H1 (cell line): ENCODE results near the gene DOCK8. TPM values are rescaled to one million over a fixed set of nuclear protein-coding genes. Genes with fewer than 3 reads are reported as not detected.

Source experiments
- CTCF ChIA-PET: fragments of 300-600 bp; sonication (Branson Sonifier 250); formaldehyde crosslinking; loops from one replicate; lab custom pipeline; 2021; ENCODE audit not compliant: partially characterized antibody; lab: Charles Lee
- POLR2A ChIA-PET: fragments of 300-600 bp; sonication (Branson Sonifier 250); formaldehyde crosslinking; loops from one replicate; lab custom pipeline; 2021; ENCODE audit warnings: inconsistent platforms; ENCODE audit not compliant: partially characterized antibody; lab: Charles Lee
- DNase-seq, 2 experiments: peaks; one replicate each; pipeline versions ENCODE4 v3.0.0 to v3.0.0-alpha.2; 2010 to 2022; ENCODE audit warnings: low spot score in 2 of 2, low read depth in 1 of 2, mixed read lengths in 1 of 2
- FAIRE-seq: peaks from 2 replicates; lab custom pipeline; 2011; peaks lifted over from hg19 to GRCh38; lab: Jason Lieb, UNC
- H2AFZ ChIP-seq: 2 replicates; pipeline ENCODE4 v1.8.1; 2012; ENCODE audit warnings: low read length, inconsistent platforms
- H2AK5ac ChIP-seq: 2 replicates; pipeline ENCODE4 v1.6.1; 2013; ENCODE audit warnings: low read depth, low read length
- H2BK120ac ChIP-seq: replicated peaks from 2 replicates; pipeline ENCODE3; 2013; ENCODE audit warnings: low read depth, low read length, inconsistent platforms
- H2BK12ac ChIP-seq: 2 replicates; pipeline ENCODE4 v1.6.1; 2013; ENCODE audit warnings: low read depth, low read length
- H2BK15ac ChIP-seq: 2 replicates; pipeline ENCODE4 v1.6.1; 2013; ENCODE audit warnings: low read length
- H2BK20ac ChIP-seq: 2 replicates; pipeline ENCODE4 v1.6.1; 2013; ENCODE audit warnings: low read length
- H2BK5ac ChIP-seq: 2 replicates; pipeline ENCODE4 v1.6.1; 2013; ENCODE audit warnings: low read depth, low read length
- H3K14ac ChIP-seq: 2 replicates; pipeline ENCODE4 v1.6.1; 2013; ENCODE audit warnings: inconsistent platforms; ENCODE audit not compliant: insufficient read length
- H3K18ac ChIP-seq: 2 replicates; pipeline ENCODE4 v1.6.1; 2013; ENCODE audit warnings: low read length; ENCODE audit errors: extremely low read depth
- H3K23ac ChIP-seq: 2 replicates; pipeline ENCODE4 v1.6.1; 2013; ENCODE audit warnings: inconsistent platforms; ENCODE audit not compliant: insufficient read length
- H3K23me2 ChIP-seq: 2 replicates; pipeline ENCODE4 v1.6.1; 2013; ENCODE audit warnings: low read depth, low read length
- H3K27ac ChIP-seq: 2 replicates; pipeline ENCODE4 v1.6.1; 2011; ENCODE audit warnings: low read depth, low read length, inconsistent platforms
- H3K27me3 ChIP-seq, 4 experiments: replicated peaks in 1 of 4; 1 replicate in 1 of 4; 2 replicates in 3 of 4; pipeline versions ENCODE4 v1.6.1 to v1.8.1; 2011 to 2013; ENCODE audit warnings: low read length in 3 of 4, mild to moderate bottlenecking in 3 of 4, inconsistent platforms in 2 of 4, mixed read lengths in 2 of 4, moderate library complexity in 1 of 4; ENCODE audit not compliant: control insufficient read depth in 3 of 4, insufficient read depth in 3 of 4; ENCODE audit errors: extremely low read depth in 1 of 4
- H3K36me3 ChIP-seq, 4 experiments: 2 replicates each; pipeline versions ENCODE4 v1.6.1 to v1.8.1; 2011 to 2013; ENCODE audit warnings: mild to moderate bottlenecking in 4 of 4, low read length in 3 of 4, moderate library complexity in 2 of 4, control low read depth in 1 of 4, inconsistent platforms in 1 of 4; ENCODE audit not compliant: insufficient read depth in 4 of 4, control insufficient read depth in 2 of 4
- H3K4ac ChIP-seq: replicated peaks from 2 replicates; pipeline ENCODE3; 2013; ENCODE audit warnings: low read length, low read depth, mixed read lengths, inconsistent platforms; ENCODE audit not compliant: insufficient read length
- H3K4me1 ChIP-seq, 4 experiments: replicated peaks in 1 of 4; 1 replicate in 1 of 4; 2 replicates in 3 of 4; pipeline versions ENCODE4 v1.6.1 to v1.8.1; 2011 to 2013; ENCODE audit warnings: low read length in 3 of 4, inconsistent platforms in 2 of 4, mixed read lengths in 1 of 4; ENCODE audit not compliant: insufficient read depth in 4 of 4, control insufficient read depth in 3 of 4
- H3K4me2 ChIP-seq, 2 experiments: 2 replicates each; pipeline versions ENCODE4 v1.6.1 to v1.8.1; 2011 to 2013; ENCODE audit warnings: low read depth in 2 of 2, low read length in 2 of 2, control low read depth in 1 of 2, inconsistent platforms in 1 of 2, mild to moderate bottlenecking in 1 of 2; ENCODE audit not compliant: insufficient read depth in 1 of 2
- H3K4me3 ChIP-seq, 4 experiments: fragments of 200-600, 300-600 bp in 1 of 4; sonication (generic), shearing (Covaris generic), sonication (Bioruptor Twin) in 1 of 4; 2 replicates each; pipeline versions ENCODE4 v1.5.1 to v1.8.1; 2011 to 2016; ENCODE audit warnings: low read length in 4 of 4, low read depth in 3 of 4, control low read depth in 2 of 4, inconsistent platforms in 2 of 4, mild to moderate bottlenecking in 2 of 4, mixed read lengths in 1 of 4, moderate library complexity in 1 of 4; ENCODE audit not compliant: insufficient read depth in 2 of 4; ENCODE audit errors: extremely low read depth in 1 of 4
- H3K56ac ChIP-seq: replicated peaks from 2 replicates; pipeline ENCODE3; 2013; ENCODE audit warnings: low read depth, mild to moderate bottlenecking, mixed read lengths, low read length, inconsistent platforms; ENCODE audit not compliant: insufficient read length
- H3K79me1 ChIP-seq: 2 replicates; pipeline ENCODE4 v1.6.1; 2013; ENCODE audit warnings: low read depth, low read length, control low read depth
- H3K79me2 ChIP-seq, 2 experiments: 2 replicates each; pipeline versions ENCODE4 v1.6.1 to v1.8.1; 2012 to 2013; ENCODE audit warnings: low read length in 2 of 2, mild to moderate bottlenecking in 2 of 2, inconsistent platforms in 1 of 2; ENCODE audit not compliant: insufficient read depth in 2 of 2, control insufficient read depth in 1 of 2
- H3K9ac ChIP-seq, 4 experiments: replicated peaks in 1 of 4; 1 replicate in 1 of 4; 2 replicates in 3 of 4; pipeline versions ENCODE4 v1.6.1 to v1.8.1; 2011 to 2013; ENCODE audit warnings: low read depth in 3 of 4, low read length in 3 of 4, control low read depth in 2 of 4, mild to moderate bottlenecking in 2 of 4, moderate library complexity in 2 of 4, inconsistent platforms in 1 of 4; ENCODE audit errors: extremely low read depth in 1 of 4
- H3K9me3 ChIP-seq, 2 experiments: 2 replicates each; pipeline versions ENCODE4 v1.6.1 to v1.8.1; 2012 to 2013; ENCODE audit warnings: mild to moderate bottlenecking in 2 of 2, moderate library complexity in 2 of 2, control low read depth in 1 of 2, inconsistent platforms in 1 of 2, low read depth in 1 of 2, low read length in 1 of 2, mixed read lengths in 1 of 2; ENCODE audit not compliant: insufficient read depth in 2 of 2
- H4K20me1 ChIP-seq, 2 experiments: replicated peaks in 1 of 2; 2 replicates each; pipeline versions ENCODE3 to v1.8.1; 2011 to 2013; ENCODE audit warnings: inconsistent platforms in 2 of 2, low read length in 2 of 2, mild to moderate bottlenecking in 1 of 2; ENCODE audit not compliant: insufficient read depth in 2 of 2, control insufficient read depth in 1 of 2
- H4K5ac ChIP-seq: 2 replicates; pipeline ENCODE4 v1.6.1; 2013; ENCODE audit warnings: low read length, low read depth, mixed read lengths, inconsistent platforms; ENCODE audit not compliant: insufficient read length
- H4K8ac ChIP-seq: 2 replicates; pipeline ENCODE4 v1.8.0; 2013; ENCODE audit warnings: mild to moderate bottlenecking, moderate library complexity, low read length, inconsistent platforms; ENCODE audit not compliant: insufficient read depth; ENCODE audit errors: extremely low read depth
- H4K91ac ChIP-seq: replicated peaks from 2 replicates; pipeline ENCODE3; 2013; ENCODE audit warnings: low read length, mixed read lengths, inconsistent platforms; ENCODE audit not compliant: insufficient read length
- ATF3 ChIP-seq: IDR thresholded peaks from 2 replicates; pipeline ENCODE4 v1.6.1; 2011; ENCODE audit warnings: low read depth, mild to moderate bottlenecking, low read length; ENCODE audit not compliant: insufficient read depth
- CHD2 ChIP-seq: IDR thresholded peaks from 2 replicates; pipeline ENCODE4 v1.6.1; 2012; ENCODE audit warnings: low read length, improper control_type of control experiment
- CTBP2 ChIP-seq: IDR thresholded peaks from 2 replicates; pipeline ENCODE4 v1.7.0; 2011; ENCODE audit warnings: borderline replicate concordance, mild to moderate bottlenecking, moderate library complexity, mixed read lengths, low read length; ENCODE audit not compliant: insufficient read depth, insufficient read length
- E2F6 ChIP-seq: IDR thresholded peaks from 2 replicates; pipeline ENCODE4 v1.6.1; 2012; ENCODE audit warnings: inconsistent platforms
- SP1 ChIP-seq: IDR thresholded peaks from 2 replicates; pipeline ENCODE4 v1.6.1; 2011; ENCODE audit warnings: low read depth, low read length
- SUZ12 ChIP-seq: fragments of 200-600 bp; sonication (generic); IDR thresholded peaks from 2 replicates; pipeline ENCODE4 v1.6.1; 2012; ENCODE audit warnings: mild to moderate bottlenecking, inconsistent platforms, low read length, moderate library complexity, mixed read lengths
- WGBS, 2 experiments: shearing (Covaris generic) in 1 of 2; methylation state at CpG; one replicate each; pipeline versions ENCODE4 v1.1.6 to v1.1.7; 2013 to 2015; ENCODE audit warnings: low lambda C conversion rate in 2 of 2, mixed read lengths in 2 of 2, inconsistent platforms in 1 of 2, low coverage in 1 of 2, missing lambda C conversion rate in 1 of 2; ENCODE audit not compliant: insufficient replicate concordance in 2 of 2, insufficient coverage in 1 of 2, insufficient read length in 1 of 2; ENCODE audit errors: extremely low coverage in 1 of 2, missing lambda C conversion rate in 1 of 2; 5-methylcytosine and 5-hydroxymethylcytosine counted together
- polyA plus RNA-seq, 7 experiments: library from polyadenylated mRNA; depleted of rRNA in 3 of 7; stranded (reverse) in 5 of 7; unstranded in 2 of 7; fragments of >200 nt in 5 of 7; fragments of 200-250 nt in 2 of 7; gene quantifications; 1 replicate in 5 of 7; 2 replicates in 1 of 7; 4 replicates in 1 of 7; pipeline versions ENCODE4 v1.2.1 to v1.2.3, GENCODE V29; 2011 to 2013; ENCODE audit warnings: missing spikeins in 2 of 7, mixed read lengths in 2 of 7
- total RNA-seq: library from RNA; stranded (reverse); fragmentation: NEBNext Ultra II Directional; extraction: Animal tissue kit (Norgen Biotek cat#: 25700); gene quantifications from 2 replicates; pipeline ENCODE4 v1.2.1, GENCODE V29; 2021

DOCK8 gene
- total and polyA plus RNA-seq, 2 of the 8 experiments (the other 6 are each of a cell fraction or from before 2014, with no cell fraction given), result 0.57 to 2.0 TPM

GRCh38 chr9:489198-490197 lies 274.8 kb downstream of the DOCK8 start:
- FAIRE-seq (no peak), DNase-seq (no peak)
- POLR2A ChIA-PET, result interaction anchor here (0.8 to 2.4 kb wide), 2 partner anchors 12 to 14 kb away, joined by 6 read pairs; no protein-coding TSS in a partner anchor
- no peak overlapping the region for H3K4ac ChIP-seq
- CTCF ChIA-PET, result interaction anchor here (1.2 kb wide), 1 partner anchor 267 kb away, joined by 6 read pairs; no protein-coding TSS in a partner anchor
- no peak overlapping the region for H3K56ac ChIP-seq
- no peak overlapping the region for H2BK120ac ChIP-seq
- H2BK12ac ChIP-seq, result no peak overlapping the region
- no peak overlapping the region for H3K18ac ChIP-seq
- no peaks in the 10 kb centered on the region for H4K20me1 ChIP-seq
- no peak overlapping the region for H3K4me3 ChIP-seq
- H3K9ac ChIP-seq, result no peak overlapping the region
- no peaks in the 10 kb centered on the region for H3K79me2 ChIP-seq
- no peak overlapping the region for H3K23ac ChIP-seq
- no peak overlapping the region for H2BK5ac ChIP-seq
- no peak overlapping the region for H2AFZ ChIP-seq
- H3K4me1 ChIP-seq, result no peaks in the 10 kb centered on the region
- no peak overlapping the region for H2AK5ac ChIP-seq
- H3K23me2 ChIP-seq, result no peaks in the 10 kb centered on the region
- no peak overlapping the region for H4K5ac ChIP-seq
- H4K91ac ChIP-seq, result no peak overlapping the region
- no peak overlapping the region for H3K14ac ChIP-seq
- no peaks in the 10 kb centered on the region for H3K79me1 ChIP-seq
- H3K36me3 ChIP-seq, result no peaks in the 10 kb centered on the region
- 91% methylated on average over 7 of the region's 7 CpGs; no CpG with 5 or more reads in 1 of the 2 experiments for WGBS, 2 experiments
- 0 out of 4 replicates have a peak, but pooled peaks cover 0 to 2% of the 10 kb centered on the region in 2 experiments for H3K9me3 ChIP-seq
- H2BK20ac ChIP-seq, result no peak overlapping the region
- no peak overlapping the region for H4K8ac ChIP-seq
- H2BK15ac ChIP-seq, result no peak overlapping the region
- H3K4me2 ChIP-seq, result no peak overlapping the region
- H3K27me3 ChIP-seq, result no peaks in the 10 kb centered on the region
- TF ChIP-seq ATF3, result no peak
- TF ChIP-seq E2F6, result no peak
- no peak for TF ChIP-seq CTBP2
- no peak for TF ChIP-seq SUZ12
- no peak for TF ChIP-seq SP1
- no peak for TF ChIP-seq CHD2
- no peak overlapping the region for H3K27ac ChIP-seq
